KG1 (cell line): Measurements from ENCODE around the gene POTEH.
"Not testable (repeated sequence)": the region's sequence is repeated elsewhere in the genome, so short reads cannot be mapped to it uniquely, and the experiment has no call there.

Experiments used
- DNase-seq: peaks from one replicate; lab custom pipeline; 2025; lab: John Stamatoyannopoulos, UW

Gene POTEH

DNA sequence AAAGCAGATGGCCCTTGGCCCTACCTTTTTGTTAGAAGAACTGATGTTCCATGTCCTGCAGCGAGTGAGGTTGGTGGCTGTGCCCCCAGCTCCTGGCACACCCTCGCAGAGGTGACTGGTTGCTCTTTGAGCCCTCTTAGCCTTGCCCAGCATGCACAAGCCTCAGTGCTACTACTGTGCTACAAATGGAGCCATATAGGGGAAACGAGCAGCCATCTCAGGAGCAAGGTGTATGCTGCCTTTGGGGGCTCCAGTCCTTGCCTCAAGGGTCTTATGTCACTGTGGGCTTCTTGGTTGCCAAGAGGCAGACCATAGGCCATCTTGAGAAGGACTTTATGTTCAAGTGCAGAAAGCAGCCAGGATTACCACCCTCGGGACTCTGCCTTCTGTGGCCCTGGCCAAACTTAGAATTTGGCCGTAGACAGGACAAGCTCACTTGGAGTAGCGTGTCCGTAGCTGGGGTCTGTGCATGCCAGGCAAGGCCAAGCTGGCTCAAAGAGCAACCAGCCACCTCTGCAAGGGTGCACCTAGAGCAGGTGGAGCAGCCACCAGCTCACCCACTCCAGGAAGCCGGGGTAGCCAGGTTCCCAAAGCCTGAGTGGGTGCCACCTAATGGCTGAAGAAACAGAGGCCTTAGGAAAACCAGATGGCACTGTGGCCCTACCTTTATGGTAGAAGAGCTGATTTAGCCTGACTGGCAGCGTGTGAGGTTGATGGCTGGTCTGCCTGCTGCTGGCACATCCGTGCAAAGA lies 48.5 kb downstream of the POTEH start:
- DNase-seq: not testable (repeated sequence)

DNA sequence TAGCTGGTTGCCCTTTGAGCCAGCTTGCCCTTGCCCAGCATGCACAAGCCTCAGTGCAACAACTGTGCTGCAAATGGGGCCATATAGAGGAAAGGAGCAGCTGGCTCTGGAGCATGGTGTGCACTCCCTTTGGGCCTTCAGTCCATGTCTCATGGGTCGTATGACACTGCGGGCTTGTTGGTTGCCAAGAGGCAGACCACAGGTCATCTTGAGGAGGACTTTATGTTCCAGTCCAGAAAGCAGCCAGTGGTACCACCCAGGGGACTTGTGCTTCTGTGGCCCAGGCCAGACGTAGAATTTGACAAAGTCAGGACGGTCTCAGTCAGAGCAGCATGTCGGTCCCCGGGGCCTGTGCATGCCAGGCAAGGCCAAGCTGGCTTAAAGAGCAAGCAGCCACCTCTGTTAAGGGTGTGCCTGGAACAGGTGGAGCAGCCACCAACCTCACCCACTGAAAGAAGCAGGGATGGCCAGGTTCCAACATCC lies 49.1 kb downstream of the POTEH start:
- not testable (repeated sequence) for DNase-seq

DNA sequence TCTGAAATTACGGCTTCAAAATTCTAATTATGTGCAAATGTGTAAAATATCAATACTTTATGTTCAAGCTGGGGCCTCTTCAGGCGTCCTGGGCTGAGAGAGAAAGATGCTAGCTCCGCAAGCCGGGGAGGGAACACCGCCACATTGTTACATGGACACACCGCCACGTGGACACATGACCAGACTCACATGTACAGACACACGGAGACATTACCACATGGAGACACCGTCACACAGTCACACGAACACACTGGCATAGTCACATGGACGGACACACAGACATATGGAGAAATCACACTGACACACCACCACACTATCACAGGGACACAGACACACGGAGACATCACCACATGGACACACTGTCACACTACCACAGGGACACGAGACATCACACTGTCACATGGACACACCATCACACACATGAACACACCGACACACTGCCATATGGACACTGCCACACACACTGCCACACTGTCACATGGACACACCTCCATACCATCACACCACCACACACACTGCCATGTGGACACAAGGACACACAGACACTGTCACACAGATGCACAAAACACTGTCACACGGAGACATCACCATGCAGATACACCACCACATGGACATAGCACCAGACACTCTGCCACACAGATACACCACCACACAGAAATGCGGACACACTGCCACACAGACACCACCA lies 58.0 kb downstream of the POTEH start:
- not testable (repeated sequence) for DNase-seq

DNA sequence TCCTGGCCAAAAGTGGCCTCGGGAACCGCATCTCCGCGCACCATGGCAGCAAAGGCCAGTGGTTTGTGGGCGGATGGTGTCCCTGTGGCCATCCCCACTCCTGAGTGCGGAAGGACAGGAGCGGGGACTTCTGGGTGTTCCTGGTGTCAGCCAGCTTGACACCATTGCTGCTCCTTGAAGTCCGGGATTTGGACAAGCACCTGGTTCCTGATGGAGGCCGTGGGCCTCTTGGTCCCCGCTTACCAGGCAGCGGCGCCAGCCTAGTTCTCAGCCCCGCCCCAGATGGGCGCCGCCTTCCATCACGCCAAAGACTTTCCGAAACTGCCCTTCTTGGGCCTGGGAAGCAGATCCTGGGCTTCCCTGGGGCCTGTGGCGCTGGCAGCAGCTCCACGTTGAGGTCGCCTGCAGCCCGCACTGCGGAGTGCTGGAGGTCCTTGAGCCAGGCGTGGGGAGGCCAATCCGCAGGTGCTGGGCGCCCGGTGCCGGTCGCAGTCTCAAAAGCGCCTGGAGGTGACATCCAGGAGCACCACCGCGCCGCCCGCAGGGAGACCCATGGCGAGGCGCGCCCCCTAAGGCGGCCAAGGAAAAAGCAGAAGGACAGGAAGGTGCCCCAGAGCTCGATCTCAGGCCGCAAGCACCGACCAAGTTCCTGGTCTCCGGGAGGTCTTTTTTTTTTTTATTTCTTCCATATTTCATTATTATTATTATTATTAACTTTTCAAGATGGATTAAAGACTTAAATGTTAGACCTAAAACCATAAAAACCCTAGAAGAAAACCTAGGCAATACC lies 59.5 kb downstream of the POTEH start:
- not testable (repeated sequence) for DNase-seq

DNA sequence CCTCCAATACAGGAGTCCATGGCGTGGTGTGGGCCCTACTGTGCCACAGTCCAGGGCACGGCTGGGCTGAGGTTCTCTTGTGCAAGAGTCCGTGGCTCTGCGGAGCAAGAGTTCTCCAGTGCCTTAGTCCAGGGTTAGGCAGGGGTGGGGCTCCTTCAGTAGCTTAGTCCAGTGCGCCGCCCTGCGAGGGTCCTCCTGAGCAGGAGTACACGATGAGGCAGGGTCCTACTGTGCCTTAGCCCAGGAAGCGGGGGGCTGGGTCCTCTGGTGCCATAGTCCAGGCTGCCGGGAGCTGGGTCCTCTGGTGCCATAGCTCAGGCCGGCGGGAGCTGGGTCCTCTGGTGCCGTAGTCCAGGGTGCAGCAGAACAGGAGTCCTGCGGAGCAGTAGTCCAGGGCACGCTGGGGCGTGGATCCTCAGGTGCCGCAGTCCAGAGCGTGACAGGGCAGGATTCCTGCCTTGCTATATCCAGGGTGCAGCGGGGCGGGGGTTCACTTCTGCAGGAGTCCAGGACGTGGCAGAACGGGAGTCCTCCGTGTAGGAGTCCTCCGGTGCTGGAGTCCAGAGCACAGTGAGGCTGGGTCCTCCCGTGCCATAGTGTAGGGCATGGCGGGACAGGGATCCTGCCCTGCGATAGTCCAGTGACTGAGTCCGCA lies 69.7 kb downstream of the POTEH start:
- not testable (repeated sequence) for DNase-seq

DNA sequence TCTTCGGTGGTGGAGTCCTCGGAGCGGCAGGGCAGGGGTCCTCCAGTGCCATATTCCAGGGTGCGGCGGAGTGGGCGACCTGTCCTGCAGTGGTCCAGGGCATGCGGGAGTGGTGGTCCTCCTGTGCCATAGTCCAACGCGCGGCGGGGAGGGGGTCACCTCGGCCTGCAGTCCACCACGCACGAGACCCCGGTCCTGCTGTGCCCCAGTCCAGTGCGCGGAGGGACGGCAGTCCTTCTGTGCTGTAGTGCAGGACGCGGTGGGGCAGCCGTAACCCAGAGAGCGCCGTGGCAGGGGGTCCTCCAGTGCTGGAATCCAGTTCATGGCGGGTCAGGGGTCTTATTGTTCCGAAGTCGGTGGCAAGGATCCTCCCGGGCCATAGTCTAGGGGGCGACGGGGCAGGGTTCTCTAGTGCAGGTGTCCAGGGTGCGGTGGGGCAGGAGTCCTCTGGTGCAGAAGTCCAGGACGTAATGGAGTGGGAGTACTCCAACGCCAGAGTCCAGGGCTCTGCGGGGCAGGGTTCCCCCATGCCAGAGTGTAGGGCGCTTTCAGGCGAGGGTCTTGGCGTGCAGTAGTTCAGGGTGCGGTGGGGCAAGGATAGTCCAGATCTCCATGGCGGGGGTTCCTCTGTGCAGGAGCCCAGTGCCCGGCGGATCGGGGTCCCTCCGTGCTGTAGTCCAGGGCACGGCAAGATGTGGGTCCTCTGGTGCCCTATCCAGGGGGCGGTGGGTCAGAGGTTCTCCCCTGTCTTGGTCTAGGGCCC lies 70.7 kb downstream of the POTEH start:
- DNase-seq: not testable (repeated sequence)

DNA sequence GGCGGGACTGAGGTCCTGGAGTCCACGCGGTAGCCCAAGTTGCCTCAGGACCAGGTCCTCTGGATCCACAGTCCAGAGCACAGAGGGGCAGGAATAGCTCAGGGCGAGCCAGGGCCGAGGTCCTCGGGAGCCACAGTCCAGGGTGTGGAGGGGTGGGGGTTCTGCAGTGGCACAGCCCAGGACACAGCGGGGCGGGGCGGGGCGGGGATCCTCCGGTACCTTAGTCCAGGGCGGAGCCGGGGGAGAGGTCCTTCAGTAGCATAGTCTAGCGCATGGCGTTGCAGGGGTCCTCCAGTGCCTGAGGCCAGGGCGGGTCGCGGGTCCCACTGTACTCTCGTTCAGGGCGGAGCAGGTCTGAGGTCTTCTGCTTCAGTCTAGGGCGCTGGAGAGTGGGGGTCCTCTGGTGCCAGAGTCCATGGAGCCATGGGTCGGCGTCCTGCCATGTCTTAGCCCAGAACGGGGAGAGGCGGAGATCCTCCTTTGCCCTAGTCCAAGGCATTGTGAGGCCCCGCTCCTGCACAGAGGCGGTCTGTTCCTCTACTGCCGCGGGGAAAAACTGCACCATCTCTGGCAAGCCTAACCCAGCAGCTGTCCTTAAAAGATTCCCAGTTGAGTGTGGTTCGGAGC lies 71.4 kb downstream of the POTEH start:
- not testable (repeated sequence) for DNase-seq

DNA sequence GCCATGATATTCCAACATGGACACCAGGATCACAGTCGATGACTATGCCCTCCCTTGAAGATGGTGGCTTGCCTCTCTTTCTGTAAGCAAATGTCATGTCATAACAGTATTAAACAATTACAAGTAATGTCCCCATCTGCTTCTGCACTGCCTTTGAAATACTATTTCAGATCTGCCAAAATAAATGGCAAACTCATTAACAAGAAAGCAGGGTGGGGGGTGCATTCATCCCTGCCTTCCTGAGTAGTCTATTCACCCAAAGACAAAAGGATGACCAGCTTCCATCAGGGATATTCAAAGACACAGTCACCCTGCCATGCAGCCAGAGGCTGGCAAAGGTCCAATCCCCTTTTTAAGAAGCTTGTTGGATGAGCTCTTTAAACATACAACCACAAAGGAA lies 73.7 kb downstream of the POTEH start:
- not testable (repeated sequence) for DNase-seq
